Measurements from ENCODE around the gene RIN1.
A peak's percentile ranks its signal among the peaks of the same experiment; 100 is the strongest.

Gene RIN1

GRCh38 chr11:66294626-66295620 lies 41.3 kb downstream of the RIN1 start:
- no peak for DNase-seq

GRCh38 chr11:66293777-66294625 lies 42.2 kb downstream of the RIN1 start:
- no peak for DNase-seq

- no peak for DNase-seq
Observed at GRCh38 chr11:66293352-66293751, 42.9 kb downstream of the RIN1 start.

DNA sequence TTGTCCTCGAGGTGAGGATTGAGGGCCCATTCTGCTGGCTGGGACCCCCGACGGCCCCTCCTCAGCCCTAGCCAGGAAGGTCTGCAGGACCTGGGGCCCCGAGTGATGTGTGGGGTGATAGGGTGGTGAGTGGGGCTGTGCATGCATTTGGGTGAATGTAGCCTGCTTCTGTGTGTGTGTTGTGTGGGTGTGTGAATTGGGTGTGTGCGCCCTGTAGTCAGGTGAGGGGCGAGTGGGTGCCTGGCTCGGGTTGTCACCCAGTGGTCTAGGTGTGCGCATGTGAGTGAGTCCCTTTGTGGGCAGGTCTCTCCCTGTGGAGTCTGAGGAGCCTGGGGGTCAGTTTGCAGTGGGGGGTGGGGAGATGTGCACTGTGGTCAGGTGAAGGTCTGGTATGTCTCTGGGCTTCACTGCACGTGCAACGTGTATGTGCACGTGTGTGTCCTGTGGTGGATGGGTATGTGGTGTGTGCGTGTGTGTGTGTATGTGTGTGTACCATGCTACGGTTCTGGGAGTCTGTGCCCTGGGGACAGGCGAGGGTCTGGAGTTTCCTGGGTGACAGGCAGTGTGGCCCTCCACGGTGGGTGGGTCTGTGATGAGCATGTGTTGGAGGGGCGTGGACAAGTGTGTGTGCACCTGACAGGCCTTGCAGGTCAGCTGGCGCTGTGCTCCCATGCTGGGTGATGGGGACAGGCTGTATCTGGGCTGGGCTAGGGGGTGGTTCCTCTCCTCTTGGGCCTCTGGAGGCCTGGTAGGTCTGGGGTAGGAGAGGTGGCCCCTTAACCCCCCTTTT lies 43.5 kb downstream of the RIN1 start:
- no peak for DNase-seq

DNA sequence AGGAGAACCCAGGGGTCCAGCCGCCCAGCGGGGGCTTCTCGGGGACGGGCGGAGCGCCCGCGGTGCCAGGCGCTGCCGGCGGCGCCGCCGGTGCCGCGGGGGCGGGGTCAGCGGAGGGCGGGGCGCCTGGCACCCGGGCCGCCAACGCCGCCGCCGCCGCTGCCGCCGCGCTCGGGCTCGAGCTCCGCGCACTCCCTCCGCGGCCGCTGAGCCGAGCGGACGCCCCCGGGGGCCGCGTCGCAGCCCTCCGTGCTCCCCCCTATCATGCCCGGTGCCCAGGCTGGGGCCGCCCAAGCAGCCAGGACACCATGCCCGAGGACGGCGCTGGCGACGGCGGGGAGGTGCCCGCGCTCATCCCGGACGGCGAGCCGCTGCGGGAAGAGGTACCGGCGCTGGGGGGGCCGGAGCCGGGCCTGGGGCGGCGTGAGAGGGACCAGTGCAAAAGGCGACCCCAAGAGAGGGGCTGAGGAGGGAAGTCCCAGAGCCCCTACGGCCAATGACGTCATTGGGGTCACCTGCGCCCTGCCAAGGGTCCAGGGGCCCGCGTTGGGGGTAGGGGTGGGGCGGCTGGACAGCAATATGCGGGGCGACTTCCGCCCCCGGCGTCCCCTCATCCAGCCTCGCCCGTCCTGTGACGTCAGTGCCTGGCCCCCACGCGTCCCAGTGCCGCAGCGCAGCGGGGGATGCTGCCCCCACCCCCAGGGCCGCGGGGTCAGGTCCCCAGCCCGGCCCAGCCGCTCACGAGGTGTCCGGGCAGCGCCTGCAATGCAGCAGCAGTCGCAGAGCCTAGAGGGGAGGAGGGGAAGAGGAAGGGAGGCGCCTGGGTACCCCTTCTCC lies 44.3 kb downstream of the RIN1 start, which contains the start of gene TMEM151A:
TSS of gene TMEM151A (plus strand) at position 189 of the 837 bp plus-strand sequence. CDS start at position 309, 120 bp downstream.
- no peak for DNase-seq

GRCh38 chr11:66291303-66291705 lies 44.9 kb downstream of the RIN1 start:
- DNase-seq, result no peak

DNA sequence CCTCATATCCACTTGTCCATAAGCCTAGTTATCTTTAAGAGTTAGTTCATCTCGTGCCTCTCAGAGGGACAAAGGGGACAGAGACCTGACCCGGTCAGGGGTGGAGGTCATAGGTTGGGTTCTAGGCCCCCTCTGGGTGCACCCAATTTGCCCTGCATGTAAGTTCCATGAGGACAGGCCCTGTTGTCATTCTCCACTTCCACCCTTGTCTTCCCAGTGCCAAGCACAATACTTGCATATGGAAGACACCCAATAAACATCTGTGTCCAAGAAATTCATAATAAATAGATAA lies 46.0 kb downstream of the RIN1 start:
- no peak for DNase-seq

GRCh38 chr11:66289548-66290329 lies 46.5 kb downstream of the RIN1 start:
- DNase-seq, result no peak

- peak; percentile 99 for DNase-seq
Observed at GRCh38 chr11:66288671-66289547, 47.3 kb downstream of the RIN1 start, which contains the start of gene YIF1A. YIF1A (minus strand) TSS chr11:66289143; CDS start chr11:66288985, 158 bp downstream.

DNA sequence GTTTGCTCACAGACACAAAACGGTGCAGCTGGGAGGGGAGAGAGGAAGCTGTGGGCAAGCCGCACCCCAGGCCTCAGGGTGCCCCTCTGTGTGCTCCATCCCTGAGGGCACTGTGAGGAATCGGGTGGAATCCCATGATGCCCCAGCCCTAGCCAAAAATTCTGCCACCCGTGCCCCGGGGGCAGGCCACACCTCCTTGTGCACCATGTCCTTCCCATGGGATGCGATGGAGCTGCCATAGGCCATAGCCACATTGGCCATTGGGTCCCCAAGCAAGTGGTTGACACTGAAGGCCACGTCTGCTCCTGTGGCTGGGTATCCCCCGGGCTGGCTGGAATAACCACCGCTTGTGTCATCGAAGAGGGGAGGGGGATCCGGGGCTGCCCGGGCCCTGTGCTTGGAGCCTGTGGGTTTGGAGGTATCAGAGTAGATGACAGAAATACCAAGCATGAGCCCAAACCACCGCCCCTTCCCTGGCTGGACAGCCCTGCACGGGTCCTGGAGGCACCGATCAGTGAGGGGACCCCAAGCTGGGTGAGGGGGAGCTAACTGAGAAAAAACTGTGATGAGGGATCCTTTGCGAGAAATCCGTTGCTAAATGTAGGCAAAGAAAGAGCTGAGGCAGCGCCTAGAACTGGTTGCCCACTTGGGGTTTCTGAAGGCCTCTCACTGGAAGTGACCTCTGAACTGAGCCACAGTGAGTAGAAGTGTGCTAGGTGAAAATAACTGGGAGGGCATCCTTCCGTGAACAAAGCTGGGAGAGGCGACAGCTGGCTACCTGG lies 48.2 kb downstream of the RIN1 start:
- DNase-seq, result peak; percentile 70

- no peak for DNase-seq
Observed at GRCh38 chr11:66287211-66287888, 48.9 kb downstream of the RIN1 start.

DNA sequence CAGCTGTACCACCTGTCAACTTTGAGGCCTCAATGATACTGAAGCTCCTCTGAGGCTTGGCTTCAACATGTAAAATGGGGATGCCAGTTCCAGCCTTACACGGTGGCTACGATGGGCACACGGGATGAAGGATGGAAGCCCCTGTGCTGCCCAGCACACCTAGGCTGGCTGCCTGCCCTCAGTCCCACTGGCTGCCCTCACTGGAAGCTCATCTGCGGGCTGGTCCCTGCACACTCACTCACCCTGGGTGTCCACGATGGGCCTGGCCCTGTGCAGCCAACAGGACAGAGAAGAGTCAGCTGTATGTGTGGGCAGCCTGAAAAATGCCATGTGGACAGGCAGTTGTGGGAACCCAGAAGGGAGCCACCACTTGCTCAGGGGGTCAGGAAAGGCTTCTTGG lies 49.5 kb downstream of the RIN1 start:
- no peak for DNase-seq

DNA sequence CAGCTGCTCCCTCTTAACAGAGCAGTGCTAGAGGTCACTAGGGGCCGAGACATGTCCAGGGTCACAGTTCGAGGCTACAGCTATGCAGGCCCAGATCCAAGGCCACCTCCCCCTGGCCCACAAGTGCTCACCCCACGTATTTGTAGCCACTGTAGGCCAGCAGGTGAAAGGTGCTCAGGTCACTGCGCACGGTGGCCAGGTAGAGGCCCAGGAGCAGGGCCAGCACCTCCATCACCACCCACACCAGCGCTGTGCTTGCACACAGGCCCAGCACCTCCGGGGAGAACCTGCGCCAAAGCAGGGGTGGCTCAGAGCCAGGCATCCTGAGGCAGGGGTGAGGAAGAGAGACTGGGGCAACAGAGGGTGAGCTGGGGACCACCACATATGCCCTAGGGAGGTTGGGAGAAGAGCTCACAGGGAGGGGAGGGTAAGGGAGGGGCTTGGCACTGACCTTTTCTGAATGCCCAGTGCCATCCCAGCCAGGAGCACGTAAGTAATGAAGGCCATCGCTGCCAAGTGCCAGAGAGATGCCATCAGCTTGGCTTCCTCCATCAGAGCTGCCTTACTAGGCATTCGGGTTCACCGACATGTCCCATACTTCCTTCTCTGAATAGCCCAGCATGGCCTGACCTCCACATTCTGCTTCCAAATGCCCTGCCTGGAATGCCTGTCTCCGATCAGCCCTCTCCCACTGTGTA lies 50.8 kb downstream of the RIN1 start:
- DNase-seq, result no peak

GRCh38 chr11:66284526-66285078 lies 51.6 kb downstream of the RIN1 start:
- no peak for DNase-seq

- no peak for DNase-seq
Observed at GRCh38 chr11:66283461-66284105, 52.7 kb downstream of the RIN1 start.

- peak; percentile 99 for DNase-seq
Observed at GRCh38 chr11:66282468-66283455, 53.5 kb downstream of the RIN1 start.
